Kidney capillary endothelial cell (primary cell): ENCODE results near the gene CNTN4.
"Not testable (repeated sequence)": the region's sequence is repeated elsewhere in the genome, so short reads cannot be mapped to it uniquely, and the experiment has no call there.

Source experiments
- DNase-seq: peaks from one replicate; pipeline ENCODE4 v3.0.0-alpha.2; 2018; ENCODE audit warnings: low spot score

Gene CNTN4

GRCh38 chr3:2978977-2979732, 880.5 kb downstream of the CNTN4 start:
- no peak for DNase-seq

- no peak for DNase-seq
Measured at GRCh38 chr3:2984005-2984830, 885.6 kb downstream of the CNTN4 start.

DNA sequence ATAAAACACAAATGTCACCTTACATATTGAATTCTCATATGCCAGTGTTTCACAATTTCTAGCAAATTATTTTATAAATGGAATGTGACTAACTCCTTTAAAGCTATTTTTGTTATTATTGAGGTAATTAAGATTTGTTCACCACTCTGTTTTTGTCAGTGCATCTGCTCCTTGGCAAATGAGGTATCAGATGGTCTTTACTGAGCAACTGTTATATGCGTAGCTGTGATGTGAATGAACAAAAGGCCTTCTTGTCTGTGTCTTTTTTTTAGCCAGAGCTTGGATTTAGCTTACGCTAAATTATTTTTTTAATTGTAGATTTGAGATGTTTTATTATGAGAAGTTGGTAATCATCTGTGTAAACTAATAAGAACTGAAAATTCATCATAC, 886.2 kb downstream of the CNTN4 start:
- no peak for DNase-seq

DNA sequence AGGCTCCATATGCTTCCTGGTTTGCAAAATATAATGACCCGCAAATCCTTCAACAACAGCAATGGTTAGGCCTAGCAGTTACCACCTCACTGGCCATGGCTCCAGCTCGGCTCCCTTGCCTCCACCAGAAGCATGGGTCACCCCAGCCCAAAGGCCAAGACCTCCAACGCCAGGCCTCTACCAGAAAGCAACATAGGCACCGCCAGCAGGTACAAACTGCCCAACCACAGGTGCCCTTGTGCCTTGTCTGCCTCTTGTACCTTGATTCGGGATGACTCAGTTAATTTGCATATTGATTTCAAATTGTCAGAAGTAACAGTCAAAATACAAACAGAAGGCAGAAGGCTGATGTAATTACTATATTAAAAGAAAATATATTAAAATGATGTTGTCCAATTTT, 886.8 kb downstream of the CNTN4 start:
- no peak for DNase-seq

- DNase-seq: no peak
Measured at GRCh38 chr3:2992534-2992933, 893.9 kb downstream of the CNTN4 start.

DNA sequence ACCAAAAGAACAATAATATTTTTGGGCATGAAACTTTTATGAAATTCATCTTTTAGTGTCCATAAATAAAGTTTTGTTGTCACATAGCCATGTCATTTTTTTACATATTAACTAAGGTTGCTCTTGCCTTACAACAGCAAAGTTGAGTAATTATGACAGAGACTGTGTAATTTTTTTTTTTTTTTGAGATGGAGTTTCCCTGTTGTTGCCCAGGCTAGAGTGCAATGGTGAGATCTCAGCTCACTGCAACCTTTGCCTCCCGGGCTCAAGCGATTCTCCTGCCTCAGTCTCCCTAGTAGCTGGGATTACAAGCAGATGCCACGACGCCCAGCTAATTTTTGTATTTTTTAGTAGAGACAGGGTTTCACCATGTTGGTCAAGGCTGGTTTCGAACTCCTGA, 894.5 kb downstream of the CNTN4 start:
- not testable (repeated sequence) for DNase-seq

GRCh38 chr3:2993736-2994135, 895.1 kb downstream of the CNTN4 start:
- DNase-seq: no peak

DNA sequence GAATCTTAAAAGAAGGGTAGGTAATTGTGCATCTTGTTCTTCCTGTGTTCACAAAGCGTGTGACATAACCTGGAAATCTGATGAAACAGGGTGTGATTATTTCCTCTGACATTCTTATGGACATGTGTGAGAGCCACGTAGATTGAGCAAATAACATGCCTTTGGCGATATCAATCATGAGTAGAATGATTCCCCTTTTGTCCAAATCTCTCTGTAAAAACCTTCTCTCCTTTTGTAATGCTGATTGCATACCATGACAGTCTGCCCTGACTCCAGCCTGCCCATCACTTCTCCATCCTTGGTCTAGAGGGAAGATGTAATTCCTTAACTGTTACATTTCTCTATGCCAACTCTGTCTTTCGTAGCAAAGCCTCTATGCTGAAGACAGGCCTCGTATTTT, 896.5 kb downstream of the CNTN4 start:
- no peak for DNase-seq

GRCh38 chr3:3005146-3005744, 906.6 kb downstream of the CNTN4 start:
- DNase-seq: no peak

- no peak for DNase-seq
Measured at GRCh38 chr3:3013317-3014052, 914.8 kb downstream of the CNTN4 start.

DNA sequence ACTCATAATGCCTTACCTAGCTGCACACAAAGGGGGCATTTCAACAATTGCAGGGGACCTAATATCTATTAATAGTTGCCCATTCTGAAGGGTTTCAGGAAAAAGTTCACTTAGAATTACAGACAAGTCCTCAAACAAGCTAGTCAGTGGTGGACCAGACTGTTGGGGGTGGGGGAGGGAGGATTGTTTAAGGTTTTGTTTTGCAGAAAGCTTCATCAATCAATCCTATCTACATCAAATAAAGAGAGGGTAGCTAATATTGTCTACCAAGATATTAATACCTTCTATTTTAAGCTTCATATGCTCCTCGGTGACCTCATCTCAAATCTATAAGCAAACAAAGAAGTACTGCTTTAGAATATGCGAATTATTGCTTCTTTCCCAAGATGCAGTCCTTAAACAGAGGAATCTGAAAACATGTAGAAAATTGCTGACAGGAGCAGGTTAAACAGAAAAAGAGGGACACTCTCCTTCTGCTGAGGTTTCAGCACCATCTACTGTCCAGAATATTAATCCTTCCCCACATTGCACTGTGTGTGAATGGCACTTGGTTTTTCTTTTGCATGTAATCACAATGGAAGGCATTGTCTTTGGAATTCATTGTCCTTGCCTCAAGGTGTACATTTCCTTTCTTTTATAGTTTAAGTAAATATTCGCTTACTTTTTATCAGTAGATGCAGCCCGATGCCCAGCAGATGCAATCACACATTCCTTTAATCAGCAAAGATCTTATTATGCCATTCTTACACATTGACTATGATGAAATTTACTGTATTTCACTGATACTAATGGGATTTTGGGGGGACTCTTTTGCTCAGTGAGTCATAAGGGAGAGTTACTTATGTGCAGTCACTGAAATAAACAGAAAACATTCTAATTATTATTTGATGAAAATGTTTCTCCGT, 916.8 kb downstream of the CNTN4 start:
- peak; percentile 58 for DNase-seq

DNA sequence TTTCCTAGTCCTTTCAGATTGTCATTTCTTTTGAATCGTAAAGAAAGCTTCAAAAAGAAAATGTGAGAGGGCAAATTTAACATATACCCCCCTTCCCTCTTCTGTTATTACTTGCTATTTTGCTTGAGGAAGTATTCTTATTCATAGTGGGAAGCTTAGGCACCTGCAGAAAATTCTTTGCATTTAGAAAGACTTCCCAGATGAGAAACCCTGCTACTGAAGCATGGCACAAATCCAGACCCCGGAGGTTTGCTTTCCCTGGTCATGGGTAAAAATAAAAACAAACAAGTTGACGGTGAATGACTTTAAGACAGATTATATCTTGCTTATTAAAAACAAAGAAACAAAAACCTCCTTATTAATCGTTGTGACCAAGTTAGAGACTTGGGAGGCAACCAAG, 917.6 kb downstream of the CNTN4 start:
- DNase-seq: no peak

- no peak for DNase-seq
Measured at GRCh38 chr3:3020209-3020608, 921.5 kb downstream of the CNTN4 start.

DNA sequence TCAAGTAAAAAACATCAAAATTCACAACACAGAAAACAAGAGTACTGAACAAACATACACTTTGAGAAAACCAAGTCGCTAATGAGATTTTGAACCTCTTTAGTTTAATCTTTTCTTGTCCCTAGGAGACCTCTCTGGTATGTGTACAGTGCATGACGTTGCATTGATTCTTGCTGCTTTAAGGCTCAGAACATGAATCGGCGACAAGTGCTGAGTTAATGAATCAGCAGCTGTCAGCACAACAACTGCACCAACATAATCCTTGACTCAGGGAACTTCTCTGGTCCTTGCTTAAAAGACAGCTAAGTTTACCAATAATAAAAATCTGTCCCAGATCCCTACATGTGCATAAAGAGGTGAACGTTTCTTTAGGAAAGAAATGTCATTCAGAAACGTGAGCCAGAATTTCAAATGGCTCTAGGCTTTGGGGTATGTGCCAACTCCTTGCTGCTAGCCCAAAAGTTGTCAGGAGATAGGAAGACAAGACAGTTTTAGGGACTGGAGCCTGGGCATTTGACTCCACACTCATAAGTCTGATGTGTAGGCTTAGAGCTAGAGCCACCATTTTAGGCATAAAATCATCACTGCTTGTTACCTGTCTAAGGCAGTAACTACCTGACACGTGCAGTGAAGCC, 924.6 kb downstream of the CNTN4 start:
- no peak for DNase-seq

DNA sequence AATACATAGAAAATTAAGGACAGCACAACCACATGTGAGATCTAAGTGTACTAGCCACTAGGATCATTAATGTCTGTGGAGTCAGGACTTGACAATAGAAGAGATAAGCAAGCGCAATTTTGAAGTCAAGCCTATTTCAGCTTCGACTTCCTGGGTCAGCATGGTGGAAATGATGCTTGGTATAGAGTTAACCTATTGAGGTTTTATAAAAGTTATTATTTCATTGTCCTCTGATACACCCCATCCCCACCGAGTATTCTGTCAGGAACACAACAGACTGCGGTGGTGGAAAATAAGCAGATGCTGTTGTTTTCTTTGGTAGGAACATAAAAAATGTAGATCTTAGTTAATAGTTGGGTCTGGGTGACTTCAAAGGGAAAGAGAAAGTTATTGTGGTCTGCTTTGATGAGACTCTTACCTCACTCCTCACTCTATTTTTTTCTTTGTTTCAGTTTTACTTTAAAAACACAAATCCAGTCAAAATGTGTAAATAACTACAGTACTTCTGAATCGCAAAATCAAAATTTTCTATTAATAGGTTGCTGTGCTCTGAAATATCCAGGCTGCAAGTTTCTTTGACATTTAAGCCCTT, 929.4 kb downstream of the CNTN4 start:
- no peak for DNase-seq

DNA sequence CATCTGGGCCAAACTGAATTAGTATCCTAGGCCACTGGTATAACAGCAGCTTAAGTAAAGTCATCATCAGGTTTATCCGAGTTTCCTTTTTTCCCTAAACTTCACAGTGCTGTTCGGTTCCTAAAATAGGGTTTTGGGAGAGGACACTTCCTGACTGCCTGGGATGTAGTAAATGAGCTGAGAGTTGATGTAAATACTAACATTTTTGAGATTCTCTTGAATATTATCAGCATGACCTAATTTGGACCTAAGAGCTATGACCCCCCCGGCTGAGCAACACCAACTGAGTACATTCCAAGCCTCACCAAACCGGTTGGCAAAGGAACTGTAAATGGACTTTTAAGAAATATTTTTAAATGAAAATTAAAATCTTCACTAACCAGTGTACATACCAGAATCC, 932.7 kb downstream of the CNTN4 start:
- no peak for DNase-seq

GRCh38 chr3:3037156-3037555, 938.5 kb downstream of the CNTN4 start:
- DNase-seq: no peak

GRCh38 chr3:3038201-3038991, 939.7 kb downstream of the CNTN4 start:
- DNase-seq: peak; percentile 77

- peak; percentile 12 for DNase-seq
Measured at GRCh38 chr3:3053974-3054373, 955.3 kb downstream of the CNTN4 start.

- no peak for DNase-seq
Measured at GRCh38 chr3:3059645-3060044, 961.0 kb downstream of the CNTN4 start.
